HG02588 (cell line): ENCODE results near the gene RRH.
"Not testable (repeated sequence)": the region's sequence is repeated elsewhere in the genome, so short reads cannot be mapped to it uniquely, and the experiment has no call there.

ENCODE experiments used
- ATAC-seq: cut with Tn5 transposase; IDR thresholded peaks from one replicate; pipeline ENCODE4 v1.9.1; 2021; ENCODE audit warnings: mild to moderate bottlenecking, moderate library complexity; ENCODE audit not compliant: unreplicated experiment

RRH gene

GRCh38 chr4:109846395-109847098, 18.8 kb downstream of the RRH start:
- no peak for ATAC-seq

GRCh38 chr4:109847896-109848442, 20.2 kb downstream of the RRH start, which contains the start of gene LRIT3:
Gene LRIT3 (plus strand): TSS chr4:109848107. CDS start chr4:109848202, 95 bp downstream.
- ATAC-seq, result no peak

- ATAC-seq, result no peak
Observed at GRCh38 chr4:109848501-109848900, 20.7 kb downstream of the RRH start.

- no peak for ATAC-seq
Observed at GRCh38 chr4:109850601-109851000, 22.8 kb downstream of the RRH start.

- not testable (repeated sequence) for ATAC-seq
Observed at GRCh38 chr4:109859426-109860300, 31.9 kb downstream of the RRH start.

GRCh38 chr4:109861271-109861670, 33.5 kb downstream of the RRH start:
- no peak for ATAC-seq

- no peak for ATAC-seq
Observed at GRCh38 chr4:109861916-109862511, 34.2 kb downstream of the RRH start.

- no peak for ATAC-seq
Observed at GRCh38 chr4:109864134-109864533, 36.4 kb downstream of the RRH start.

- ATAC-seq, result no peak
Observed at GRCh38 chr4:109870061-109870460, 42.3 kb downstream of the RRH start.

GRCh38 chr4:109872065-109872464, 44.3 kb downstream of the RRH start:
- no peak for ATAC-seq

- ATAC-seq, result no peak
Observed at GRCh38 chr4:109872950-109873656, 45.3 kb downstream of the RRH start.

GRCh38 chr4:109873791-109874514, 46.2 kb downstream of the RRH start:
- ATAC-seq, result no peak

- ATAC-seq, result no peak
Observed at GRCh38 chr4:109875106-109875505, 47.3 kb downstream of the RRH start.

GRCh38 chr4:109875553-109875952, 47.8 kb downstream of the RRH start:
- ATAC-seq, result not testable (repeated sequence)

GRCh38 chr4:109876634-109877265, 49.0 kb downstream of the RRH start:
- ATAC-seq, result no peak

GRCh38 chr4:109877400-109877799, 49.6 kb downstream of the RRH start:
- ATAC-seq, result peak; percentile 77

GRCh38 chr4:109878355-109878754, 50.6 kb downstream of the RRH start:
- ATAC-seq, result no peak

- no peak for ATAC-seq
Observed at GRCh38 chr4:109879081-109879480, 51.3 kb downstream of the RRH start.

GRCh38 chr4:109879636-109880314, 52.0 kb downstream of the RRH start:
- ATAC-seq, result no peak
